HG02970 (cell line): ENCODE results near the gene CDC42EP4.

Experiments used
- ATAC-seq: cut with Tn5 transposase; IDR thresholded peaks from one replicate; pipeline ENCODE4 v1.9.1; 2021; ENCODE audit warnings: mild to moderate bottlenecking, moderate library complexity, moderate number of reproducible peaks; ENCODE audit not compliant: unreplicated experiment, low FRiP score

CDC42EP4 gene

DNA sequence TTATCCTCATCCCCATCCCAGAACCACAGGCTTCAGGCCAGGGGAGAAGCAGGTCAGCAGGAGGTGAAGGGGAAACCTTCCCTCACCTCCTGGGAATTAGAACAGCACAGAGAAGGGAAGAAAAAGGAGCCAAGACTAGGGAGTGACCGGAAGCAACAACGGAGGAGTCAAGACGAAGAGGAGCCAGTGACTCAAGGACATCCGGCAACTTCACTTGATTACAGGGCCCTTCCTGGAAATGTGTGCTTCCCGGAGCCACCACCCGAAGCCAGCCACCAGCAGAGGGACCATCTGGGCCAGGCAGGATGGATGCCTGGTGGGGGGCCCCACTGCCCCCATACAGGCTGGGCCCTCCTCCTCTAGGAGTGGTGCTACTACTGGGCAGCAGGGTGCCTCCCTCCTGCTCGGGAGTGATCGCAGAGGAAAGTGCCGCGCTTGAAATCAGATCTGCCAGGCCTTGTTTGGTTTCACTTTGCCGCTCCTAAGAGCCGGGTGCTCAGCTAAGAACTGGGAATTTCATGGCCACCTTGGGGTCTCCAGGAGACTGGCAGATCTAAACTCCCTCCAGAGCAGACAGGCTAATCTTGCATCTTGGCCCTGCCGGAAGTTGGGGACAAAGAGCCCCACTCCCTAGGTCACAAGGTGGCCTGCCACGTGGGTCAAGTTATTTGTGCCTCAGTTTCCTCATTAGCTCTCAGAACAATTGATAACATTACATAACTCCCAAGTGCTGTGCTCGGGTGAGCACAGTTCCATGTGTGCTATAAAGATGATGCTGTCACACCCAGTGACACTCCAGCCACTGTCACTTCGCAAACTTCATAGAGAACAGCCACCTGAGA lies 6.6 kb downstream of the CDC42EP4 start:
- ATAC-seq, result no peak

GRCh38 chr17:73304438-73304837 lies 7.4 kb downstream of the CDC42EP4 start:
- ATAC-seq, result no peak

- ATAC-seq, result no peak
These were observed 9.6 kb downstream of the CDC42EP4 start for GRCh38 chr17:73302189-73302588.

DNA sequence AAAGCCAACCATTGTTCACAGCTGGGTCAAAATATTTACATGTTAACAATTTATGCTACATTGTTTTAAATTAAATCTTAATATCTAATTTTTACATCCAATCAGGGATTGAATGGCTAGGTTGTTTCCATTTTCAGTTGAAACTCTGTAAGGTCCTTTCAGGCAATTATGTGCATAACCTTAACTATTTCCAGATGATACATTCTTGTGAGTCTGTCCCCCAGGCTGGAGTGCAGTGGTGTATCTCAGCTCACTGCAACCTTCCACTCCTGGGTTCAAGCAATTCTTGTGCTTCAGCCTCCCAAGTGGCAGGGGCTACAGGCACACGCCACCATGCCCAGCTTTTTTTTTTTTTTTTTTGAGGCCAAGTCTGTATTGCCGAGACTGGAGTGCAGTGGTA lies 10.4 kb downstream of the CDC42EP4 start:
- no peak for ATAC-seq

- no peak for ATAC-seq
These were observed 11.4 kb downstream of the CDC42EP4 start for GRCh38 chr17:73300392-73300791.

DNA sequence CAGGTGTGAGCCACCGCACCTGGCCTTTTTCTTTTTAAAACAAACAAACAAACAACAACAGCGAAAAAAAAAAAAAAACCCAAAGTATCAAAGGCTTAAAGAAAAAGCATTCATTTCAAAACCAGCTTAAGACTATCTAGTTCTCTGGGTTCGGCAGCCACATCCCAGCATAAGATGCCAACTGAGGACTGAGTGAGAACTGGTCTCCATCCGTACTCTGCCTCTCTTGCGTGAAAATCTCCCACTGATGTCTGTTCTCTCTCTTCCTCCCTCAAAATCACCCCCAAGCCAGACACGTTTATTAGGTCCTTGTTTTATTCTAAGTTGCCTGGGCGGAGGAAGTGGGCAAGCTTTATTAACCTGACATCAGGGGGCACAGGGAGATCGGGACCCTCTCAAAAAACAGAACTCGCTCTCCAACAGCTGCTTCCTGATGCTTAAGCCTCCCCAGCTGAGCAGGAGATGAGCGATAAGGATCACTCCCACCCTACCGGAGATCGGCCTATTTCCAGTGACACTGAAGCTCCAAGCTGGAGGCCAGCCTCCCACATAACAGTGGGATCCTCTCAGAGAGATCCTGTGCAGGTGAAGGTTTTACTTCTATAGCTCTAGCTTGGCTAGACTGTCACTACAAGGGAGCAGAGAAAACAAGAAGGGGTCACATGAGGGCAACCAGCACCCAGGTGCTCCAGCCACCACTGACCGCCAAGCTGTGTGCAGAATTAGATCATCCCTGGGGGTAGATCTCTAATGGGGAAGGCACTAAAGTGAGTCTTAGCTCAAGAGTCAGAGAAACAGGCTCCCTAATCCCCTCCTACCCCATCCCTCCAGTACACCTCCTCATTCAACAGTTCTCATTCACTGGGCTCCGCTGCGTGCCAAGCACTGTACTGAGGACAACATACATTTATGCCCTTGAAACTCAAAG lies 13.6 kb downstream of the CDC42EP4 start:
- ATAC-seq, result no peak

DNA sequence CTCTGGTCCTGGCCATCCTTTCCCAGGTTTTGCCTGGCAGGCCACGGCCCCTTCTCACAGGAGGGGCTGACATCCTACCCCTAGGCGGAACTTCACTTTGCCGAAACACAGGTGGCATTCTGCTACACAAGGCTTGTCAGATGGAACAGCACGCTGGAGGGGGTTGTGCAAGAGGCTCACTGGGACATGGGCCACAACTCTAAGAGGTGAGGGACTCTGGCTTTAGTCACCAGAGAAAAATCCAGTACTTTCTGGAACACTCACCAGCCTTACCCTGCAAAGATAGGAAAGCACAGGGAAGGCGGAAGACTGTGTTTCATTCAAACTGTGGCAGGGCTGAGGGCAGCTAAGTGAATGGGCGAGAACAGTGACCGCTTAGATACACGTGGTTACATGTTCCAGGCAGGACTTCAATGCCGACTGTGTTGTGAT lies 18.3 kb downstream of the CDC42EP4 start:
- ATAC-seq, result no peak

GRCh38 chr17:73293031-73293430 lies 18.8 kb downstream of the CDC42EP4 start:
- no peak for ATAC-seq

DNA sequence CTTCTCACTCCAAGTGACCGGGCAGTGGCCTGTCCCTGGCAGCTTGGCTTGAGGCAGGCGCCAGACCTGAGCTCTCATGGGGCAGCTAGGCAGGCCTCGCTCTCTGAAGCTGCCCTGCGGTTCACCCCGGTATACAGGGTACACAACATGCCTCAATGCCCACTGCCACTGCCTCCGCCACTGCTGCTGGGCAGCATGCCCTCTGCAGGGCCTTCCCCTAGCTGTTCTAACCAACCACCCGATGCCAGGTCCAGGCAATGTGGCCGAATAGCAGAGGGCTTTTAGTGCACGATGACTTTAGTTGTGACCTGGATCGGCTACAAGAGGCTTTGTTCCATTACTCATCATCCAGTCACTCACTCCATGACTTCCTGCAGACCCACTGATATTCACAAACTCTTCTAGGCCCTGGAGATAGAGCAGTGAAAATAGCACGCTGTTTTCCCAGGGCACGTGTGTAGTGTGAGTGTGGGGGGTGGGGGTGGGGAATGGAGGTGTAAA lies 19.7 kb downstream of the CDC42EP4 start:
- ATAC-seq, result no peak

DNA sequence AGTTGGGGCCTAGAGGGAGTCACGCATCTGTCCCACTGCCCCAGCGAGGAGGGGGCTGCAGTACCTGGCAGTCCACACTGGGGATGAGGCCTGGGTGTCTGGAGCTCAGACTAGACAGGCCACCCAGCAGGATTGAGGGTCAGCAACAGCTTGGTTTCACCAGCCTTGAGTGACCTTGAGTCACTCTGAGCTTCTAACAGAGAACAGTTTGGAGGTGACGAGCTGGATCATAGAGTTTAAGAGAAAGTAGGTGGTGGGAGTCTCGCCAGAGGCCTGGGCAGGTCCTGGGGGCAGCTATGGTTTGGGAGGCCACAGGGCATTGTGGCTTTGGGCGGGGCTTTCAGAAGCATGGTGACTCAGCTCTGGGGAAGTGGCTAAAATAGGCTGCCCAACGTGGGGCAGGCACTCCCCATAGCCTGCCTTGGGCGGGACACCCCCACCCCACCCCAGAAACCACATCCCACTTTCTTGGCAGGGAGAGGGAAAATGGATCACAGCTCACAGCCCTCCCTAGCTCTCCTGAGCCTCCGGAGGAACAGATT lies 20.5 kb downstream of the CDC42EP4 start:
- ATAC-seq, result peak; percentile 49

GRCh38 chr17:73290399-73291259 lies 21.2 kb downstream of the CDC42EP4 start:
- peak; percentile 4 for ATAC-seq

DNA sequence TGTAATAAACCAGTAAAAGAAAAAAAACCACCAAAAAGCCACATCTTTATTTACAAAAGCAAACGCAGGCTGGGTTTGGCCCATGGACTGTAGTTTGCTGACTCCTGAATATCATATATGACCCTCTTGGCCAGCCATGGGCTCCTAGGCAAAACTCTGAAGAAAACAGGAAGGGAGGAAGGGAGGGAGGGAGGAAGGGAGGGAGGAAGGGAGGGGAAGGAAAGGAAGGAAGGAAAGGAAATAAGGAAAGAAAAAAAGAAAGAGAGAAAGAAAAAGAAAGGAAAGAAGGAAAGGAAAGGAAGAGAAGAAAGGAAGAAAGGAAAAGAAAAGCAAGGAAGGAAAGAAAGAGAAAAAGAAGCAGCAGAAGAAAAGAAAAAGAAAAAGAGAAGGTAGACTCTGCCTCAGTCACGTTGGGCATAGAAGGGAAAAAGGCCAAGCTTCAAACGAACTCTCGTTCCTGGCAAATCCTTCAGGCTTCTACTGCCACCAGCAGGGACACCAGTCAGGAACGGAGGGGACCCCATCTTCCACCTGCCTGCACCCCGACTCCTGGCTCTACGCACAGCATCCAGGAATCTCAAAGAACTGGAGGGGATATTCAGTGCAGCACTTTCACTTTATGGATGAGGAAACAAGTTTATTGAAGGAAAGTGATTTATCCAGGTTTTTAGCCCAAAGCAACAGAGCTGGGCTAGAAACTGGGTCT lies 22.1 kb downstream of the CDC42EP4 start:
- no peak for ATAC-seq

- ATAC-seq, result no peak
These were observed 23.1 kb downstream of the CDC42EP4 start for GRCh38 chr17:73288534-73289302.

DNA sequence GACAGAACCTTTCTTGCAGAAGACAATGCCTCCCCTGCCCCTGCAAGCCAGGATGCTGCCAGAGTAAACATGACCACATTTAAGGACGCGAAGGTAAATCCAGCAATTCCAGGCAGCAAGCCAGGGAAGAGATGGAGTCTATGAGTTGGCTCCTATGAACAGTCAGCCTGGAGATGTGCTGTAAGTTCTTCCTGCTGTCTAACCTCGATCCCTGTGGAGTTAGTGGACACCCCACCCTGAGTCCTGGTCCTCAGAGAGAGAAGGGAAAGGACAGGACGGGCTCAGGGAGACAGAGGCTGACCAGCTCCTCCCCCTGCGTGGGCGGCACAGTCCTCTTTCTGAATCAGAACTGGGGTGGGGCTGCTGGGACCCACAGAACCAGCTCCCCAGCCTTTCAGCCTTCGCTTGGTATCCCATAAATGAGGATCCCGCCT lies 24.9 kb downstream of the CDC42EP4 start:
- ATAC-seq, result no peak

DNA sequence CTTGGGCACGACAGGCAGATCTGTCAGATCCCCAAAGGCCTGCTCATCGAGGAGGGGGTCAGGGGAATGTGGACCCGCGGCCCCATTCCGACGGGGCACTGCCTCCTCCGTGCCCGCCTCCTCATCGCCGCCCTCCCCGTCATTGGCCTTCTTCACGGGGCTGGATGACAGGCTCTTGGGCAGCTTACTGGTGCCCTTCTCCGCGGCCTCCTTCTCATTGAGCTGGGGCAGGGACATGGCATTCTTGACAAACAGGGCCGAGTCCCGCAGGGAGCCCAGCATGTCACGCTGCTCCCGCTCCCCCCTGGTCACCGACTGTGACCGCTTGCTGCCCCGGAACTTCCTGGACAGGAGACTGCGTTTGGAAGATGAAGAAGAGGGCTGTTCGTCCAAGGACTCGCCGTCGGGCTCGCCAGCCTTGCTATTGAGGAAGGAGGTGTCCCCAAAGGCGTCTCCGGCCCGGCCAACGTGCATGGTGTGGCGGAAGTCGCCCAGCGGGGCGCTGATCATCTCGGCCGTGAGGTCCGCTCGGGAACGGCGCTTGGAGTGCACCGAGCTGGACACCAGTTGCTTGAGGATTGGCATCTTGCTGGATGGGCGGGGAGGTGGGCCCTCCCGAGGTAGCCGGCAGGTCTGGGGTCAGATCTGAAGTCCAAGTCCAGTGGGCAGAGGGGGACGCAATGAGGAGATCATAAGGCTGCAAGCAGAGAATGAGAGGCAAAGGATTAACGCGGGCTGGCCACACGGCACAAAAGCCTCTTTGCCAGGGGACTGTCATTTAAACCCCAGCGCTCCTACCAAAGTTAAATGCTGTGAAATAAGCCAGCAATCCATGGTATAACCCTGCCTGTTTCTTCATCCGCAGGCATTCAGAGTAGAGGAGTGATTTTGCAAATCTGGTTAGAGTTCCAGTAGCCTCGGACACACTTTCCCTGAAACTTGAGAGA lies 25.6 kb downstream of the CDC42EP4 start:
- no peak for ATAC-seq

DNA sequence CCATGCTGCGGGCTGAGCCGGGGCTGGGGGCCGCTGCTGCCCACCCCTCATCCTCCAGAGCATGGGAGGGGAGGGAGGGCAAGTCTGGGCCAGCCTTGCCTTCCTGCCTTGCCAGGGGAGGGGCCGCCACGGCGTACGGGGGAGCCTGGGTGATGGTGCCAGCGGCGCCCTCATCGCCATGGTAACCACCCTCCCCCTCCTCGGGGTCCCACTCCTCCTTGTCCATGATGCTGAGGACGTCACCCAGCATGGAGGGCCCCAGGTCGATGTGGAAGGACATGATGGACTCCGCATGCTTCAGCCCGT lies 26.2 kb downstream of the CDC42EP4 start:
- no peak for ATAC-seq

- ATAC-seq, result no peak
These were observed 26.7 kb downstream of the CDC42EP4 start for GRCh38 chr17:73284906-73285602.
